ENCODE results near the gene GLIPR1L2. TPM values are rescaled to one million over a fixed set of nuclear protein-coding genes. Genes with fewer than 3 reads are reported as not detected.

The GLIPR1L2 gene
- total RNA-seq, 1 experiment from 2014 or later, result 0.35 TPM

DNA sequence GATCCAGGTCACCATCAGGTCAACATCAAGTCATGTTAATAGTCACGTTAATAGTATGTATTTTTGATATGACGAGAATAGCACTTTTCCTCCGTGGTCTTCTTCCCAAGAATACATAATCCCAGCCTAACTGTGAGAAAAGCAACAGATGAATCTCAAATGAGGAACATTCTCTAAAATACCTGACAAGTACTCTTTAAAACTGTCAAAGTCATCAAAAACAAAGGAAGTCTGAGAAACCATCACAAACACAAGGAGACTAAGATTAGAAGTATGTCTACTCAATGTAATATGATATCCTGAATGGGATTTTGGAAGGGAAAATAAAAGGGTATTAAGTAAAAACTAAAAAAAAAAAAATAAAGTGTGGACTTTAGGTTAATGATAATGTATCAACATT is 52.8 kb downstream of the GLIPR1L2 start:
- H3K14ac ChIP-seq (ENCODE audit: insufficient read depth, low read length), result no peak overlapping the region
- H3K18ac ChIP-seq (ENCODE audit: insufficient read length, low read depth, low read length), result no peak overlapping the region
- Mint-ChIP-seq H3K27ac (no peak overlapping the region), H3K9me3 (peaks cover 10 to 19% of the 10 kb centered on the region in 2 experiments), H3K4me1 (peaks cover 2 to 4% of the 10 kb centered on the region in 2 experiments; a peak in 1 of 4 replicates), H3K4me3 (no peak overlapping the region), H3K27me3 (ENCODE audit: low read depth) (no peaks in the 10 kb centered on the region; the same call in 1 of the 2 replicates), H3K36me3 (ENCODE audit: insufficient read depth in 1 of 3, low read depth in 3 of 3) (peaks cover 7 to 17% (median 15%) of the 10 kb centered on the region in 3 experiments)
- no peak overlapping the region for H4K5ac ChIP-seq (ENCODE audit: insufficient read length, low read depth, low read length)
- H2AK5ac ChIP-seq (ENCODE audit: insufficient read length, low read length), result no peak overlapping the region
- no peaks in the 10 kb centered on the region for H3K9me3 ChIP-seq (ENCODE audit: control insufficient read depth, low read depth, low read length)
- no peaks in the 10 kb centered on the region for H3K4me1 ChIP-seq (ENCODE audit: insufficient read depth, low read length)
- no peak overlapping the region for H3K4ac ChIP-seq (ENCODE audit: low read depth, low read length)
- H2BK120ac ChIP-seq (ENCODE audit: low read depth, low read length, poor library complexity, severe bottlenecking), result no peak overlapping the region
- no peak overlapping the region for H3K56ac ChIP-seq (ENCODE audit: insufficient read length, low read depth, low read length)
- H3K9ac ChIP-seq (ENCODE audit: extremely low read depth, insufficient read length, low read length), result no peak overlapping the region
- no peak overlapping the region for H4K91ac ChIP-seq (ENCODE audit: insufficient read length, low read depth, low read length)
- no peaks in the 10 kb centered on the region for H3K79me1 ChIP-seq (ENCODE audit: insufficient read depth, low read depth, low read length, poor library complexity, severe bottlenecking)
- no peaks in the 10 kb centered on the region for H3K79me2 ChIP-seq (ENCODE audit: insufficient read depth, low read length)
- H3K23ac ChIP-seq (ENCODE audit: insufficient read length, low read depth, low read length), result no peak overlapping the region
- no peaks in the 10 kb centered on the region for H3K27me3 ChIP-seq (ENCODE audit: insufficient read depth, low read length)
- no peak overlapping the region for H2BK20ac ChIP-seq (ENCODE audit: low read depth, low read length, poor library complexity, severe bottlenecking)
- no peak overlapping the region for H2BK12ac ChIP-seq (ENCODE audit: insufficient read length, low read depth, low read length)
- H2AFZ ChIP-seq (ENCODE audit: low read length), result no peak overlapping the region
- H3K23me2 ChIP-seq (ENCODE audit: insufficient read length, low read depth, low read length, poor library complexity, severe bottlenecking), result no peaks in the 10 kb centered on the region
- no peak overlapping the region for H2BK5ac ChIP-seq (ENCODE audit: insufficient read length, low read length)
- no peak overlapping the region for H4K8ac ChIP-seq (replicated peaks; ENCODE audit: insufficient read length, low read depth, low read length)
- no peak overlapping the region for H2BK15ac ChIP-seq (ENCODE audit: low read depth, low read length)
- whole genome bisulfite sequencing (ENCODE audit: extremely low coverage, insufficient read length, low lambda C conversion rate), result no CpG with 5 or more reads among the region's 3 CpGs
- TF ChIP-seq, protein P1, sequence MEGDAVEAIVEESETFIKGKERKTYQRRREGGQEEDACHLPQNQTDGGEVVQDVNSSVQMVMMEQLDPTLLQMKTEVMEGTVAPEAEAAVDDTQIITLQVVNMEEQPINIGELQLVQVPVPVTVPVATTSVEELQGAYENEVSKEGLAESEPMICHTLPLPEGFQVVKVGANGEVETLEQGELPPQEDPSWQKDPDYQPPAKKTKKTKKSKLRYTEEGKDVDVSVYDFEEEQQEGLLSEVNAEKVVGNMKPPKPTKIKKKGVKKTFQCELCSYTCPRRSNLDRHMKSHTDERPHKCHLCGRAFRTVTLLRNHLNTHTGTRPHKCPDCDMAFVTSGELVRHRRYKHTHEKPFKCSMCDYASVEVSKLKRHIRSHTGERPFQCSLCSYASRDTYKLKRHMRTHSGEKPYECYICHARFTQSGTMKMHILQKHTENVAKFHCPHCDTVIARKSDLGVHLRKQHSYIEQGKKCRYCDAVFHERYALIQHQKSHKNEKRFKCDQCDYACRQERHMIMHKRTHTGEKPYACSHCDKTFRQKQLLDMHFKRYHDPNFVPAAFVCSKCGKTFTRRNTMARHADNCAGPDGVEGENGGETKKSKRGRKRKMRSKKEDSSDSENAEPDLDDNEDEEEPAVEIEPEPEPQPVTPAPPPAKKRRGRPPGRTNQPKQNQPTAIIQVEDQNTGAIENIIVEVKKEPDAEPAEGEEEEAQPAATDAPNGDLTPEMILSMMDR (conservative IDR thresholded peaks at IDR 0.05), result no peak
- H3K4me2 ChIP-seq (ENCODE audit: insufficient read depth, insufficient read length, low read length), result no peak overlapping the region
- H3T11ph ChIP-seq (ENCODE audit: low read length), result no peak overlapping the region
- no peak overlapping the region for H3K27ac ChIP-seq (ENCODE audit: insufficient read length, low read depth, low read length)
- no peaks in the 10 kb centered on the region for H4K20me1 ChIP-seq (ENCODE audit: control insufficient read depth, insufficient read depth, insufficient read length)
- DNase-seq, result no peak

All from H9 (cell line).